ENCODE measurements around the gene KBTBD2.
"Not testable (repeated sequence)": the region's sequence is repeated elsewhere in the genome, so short reads cannot be mapped to it uniquely, and the experiment has no call there.

The KBTBD2 gene

DNA sequence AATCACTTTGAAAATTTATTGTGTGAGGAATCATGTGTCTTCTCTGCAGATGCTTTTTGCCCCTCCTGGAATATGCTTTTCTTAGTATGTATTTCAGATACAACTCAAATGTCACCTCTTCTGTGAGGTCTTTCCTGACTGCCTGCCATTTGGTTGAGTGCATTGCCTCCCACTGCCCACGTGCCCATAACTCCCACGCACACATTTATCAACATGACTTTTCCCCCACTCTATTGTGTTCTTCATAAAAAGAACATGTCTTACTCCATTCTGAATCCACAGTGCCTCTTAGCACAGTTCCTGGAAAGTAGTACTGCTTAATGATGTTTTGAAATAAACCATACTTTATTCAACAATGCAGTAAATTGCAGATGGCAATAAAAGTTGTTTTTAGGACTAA lies 42.9 kb downstream of the KBTBD2 start:
- not testable (repeated sequence) for DNase-seq

DNA sequence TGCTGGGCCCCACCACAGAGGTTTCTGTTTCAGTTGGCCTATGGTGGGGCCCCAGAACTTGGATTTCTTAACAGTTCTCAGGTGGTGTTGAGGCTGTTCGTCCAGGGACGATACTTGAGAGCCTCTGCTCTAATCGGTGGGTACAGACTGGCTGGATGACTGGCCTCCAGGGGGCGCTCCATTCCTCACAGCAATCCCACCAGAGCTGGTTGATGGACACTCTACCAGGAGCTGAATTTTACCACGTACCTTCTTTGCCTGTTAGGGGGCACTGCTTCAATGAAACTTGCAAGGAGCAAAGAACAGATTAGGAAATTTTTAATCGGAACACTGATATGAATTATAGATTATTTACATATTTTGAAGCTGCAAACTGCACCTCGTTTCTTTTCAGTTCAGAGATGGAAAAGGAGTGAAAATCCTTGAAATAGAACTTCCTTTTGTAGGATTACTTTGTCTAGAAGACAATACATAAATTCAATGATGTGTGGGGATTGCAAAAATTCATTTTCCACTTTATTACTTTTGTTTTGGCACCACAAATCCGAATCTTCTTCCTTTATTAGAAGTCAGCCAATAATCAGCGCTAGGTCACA lies 44.8 kb downstream of the KBTBD2 start:
- DNase-seq, result peak; percentile 77 to 90 (median 84)

- not testable (repeated sequence) for DNase-seq
Measured at GRCh38 chr7:32844748-32845147, 46.8 kb downstream of the KBTBD2 start.

GRCh38 chr7:32843763-32844162 lies 47.8 kb downstream of the KBTBD2 start:
- DNase-seq, result not testable (repeated sequence)

GRCh38 chr7:32839846-32840245 lies 51.7 kb downstream of the KBTBD2 start:
- not testable (repeated sequence) for DNase-seq

GRCh38 chr7:32828996-32829752 lies 62.4 kb downstream of the KBTBD2 start:
- not testable (repeated sequence) for DNase-seq

Data from activated CD4-positive, CD25-positive, alpha-beta regulatory T cell (primary cell).